B cell (primary cell): Measurements from ENCODE around the gene ATRAID. TPM values are rescaled to one million over a fixed set of nuclear protein-coding genes. Genes with fewer than 3 reads are reported as not detected.

Experiments
- ATAC-seq: fragments of 200-7000 bp; cut with Tn5 transposase; one replicate; pipeline ENCODE4 v1.10.0; 2021; ENCODE audit warnings: low read depth, mild to moderate bottlenecking, moderate number of reproducible peaks, moderate library complexity
- CTCF ChIA-PET: fragments of 350-600 bp; sonication (Branson Sonifier 250); formaldehyde crosslinking; loops from one replicate; lab custom pipeline; 2021; ENCODE audit warnings: antibody characterized with exemption, inconsistent platforms; lab: Charles Lee
- POLR2A ChIA-PET: fragments of 350-600 bp; sonication (Branson Sonifier 250); formaldehyde crosslinking; loops from one replicate; lab custom pipeline; 2021; ENCODE audit warnings: antibody characterized with exemption; lab: Charles Lee
- DNase-seq: peaks from one replicate; pipeline ENCODE4 v3.0.0; 2013
- H2AFZ ChIP-seq: 2 replicates; pipeline ENCODE4 v1.6.1; 2012; ENCODE audit warnings: mild to moderate bottlenecking, low read depth, low read length; ENCODE audit not compliant: insufficient read depth, poor library complexity, severe bottlenecking
- H3K27ac ChIP-seq, 2 donors: 1 replicate in 1 of 2; 2 replicates in 1 of 2; pipeline ENCODE4 v1.5.1; 2012 to 2013; ENCODE audit warnings: low read length in 2 of 2, mild to moderate bottlenecking in 2 of 2, moderate library complexity in 1 of 2
- H3K27me3 ChIP-seq, 4 experiments: fragments of 200-600 bp in 1 of 4; sonication (generic) in 1 of 4; replicated peaks in 1 of 4; 1 replicate in 2 of 4; 2 replicates in 2 of 4; pipeline versions ENCODE4 v1.6.1 to v1.7.0; 2013 to 2016; ENCODE audit warnings: low read length in 3 of 4, mild to moderate bottlenecking in 2 of 4, mixed read lengths in 1 of 4, moderate library complexity in 1 of 4; ENCODE audit not compliant: insufficient read depth in 4 of 4, control insufficient read depth in 3 of 4; ENCODE audit errors: control extremely low read depth in 1 of 4
- H3K36me3 ChIP-seq, 2 experiments: replicated peaks in 1 of 2; 1 replicate in 1 of 2; 2 replicates in 1 of 2; pipeline versions ENCODE4 v1.6.1 to v1.7.1; 2013; ENCODE audit warnings: low read length in 1 of 2; ENCODE audit not compliant: insufficient read depth in 2 of 2, control insufficient read depth in 1 of 2; ENCODE audit errors: control extremely low read depth in 1 of 2, extremely low read depth in 1 of 2
- H3K4me1 ChIP-seq, 2 donors: fragments of 200-600 bp in 1 of 2; sonication (generic) in 1 of 2; 1 replicate in 1 of 2; 2 replicates in 1 of 2; pipeline versions ENCODE4 v1.5.1 to v1.6.1; 2013 to 2017; ENCODE audit warnings: low read length in 2 of 2; ENCODE audit not compliant: control insufficient read depth in 2 of 2, insufficient read depth in 2 of 2
- H3K4me2 ChIP-seq: replicated peaks from 2 replicates; pipeline ENCODE3; 2012; ENCODE audit warnings: mild to moderate bottlenecking, low read depth, low read length; ENCODE audit not compliant: poor library complexity, severe bottlenecking
- H3K4me3 ChIP-seq, 5 experiments: fragments of 200-600 bp in 1 of 5; sonication (generic) in 1 of 5; 1 replicate in 3 of 5; 2 replicates in 2 of 5; pipeline versions ENCODE4 v1.5.1 to v1.7.0; 2011 to 2016; ENCODE audit warnings: low read length in 4 of 5, mild to moderate bottlenecking in 4 of 5, low read depth in 2 of 5, control low read depth in 1 of 5, moderate library complexity in 1 of 5; ENCODE audit not compliant: insufficient read depth in 1 of 5; ENCODE audit errors: control extremely low read depth in 1 of 5, extremely low read depth in 1 of 5
- H3K79me2 ChIP-seq: fragments of 200-600 bp; sonication (generic); one replicate; pipeline ENCODE4 v1.6.0; 2016; ENCODE audit warnings: low read length; ENCODE audit not compliant: control insufficient read depth, insufficient read depth
- H3K9ac ChIP-seq: fragments of 200-600 bp; sonication (generic); 2 replicates; pipeline ENCODE4 v1.6.1; 2017; ENCODE audit warnings: mild to moderate bottlenecking, low read length, moderate library complexity
- H3K9me3 ChIP-seq, 3 donors: one replicate each; pipeline versions ENCODE4 v1.6.1 to v1.7.1; 2013; ENCODE audit warnings: low read length in 2 of 3; ENCODE audit not compliant: control insufficient read depth in 2 of 3, insufficient read depth in 1 of 3; ENCODE audit errors: control extremely low read depth in 1 of 3
- H4K20me1 ChIP-seq: 2 replicates; pipeline ENCODE4 v1.6.0; 2012; ENCODE audit warnings: mild to moderate bottlenecking, low read length; ENCODE audit not compliant: insufficient read depth, control insufficient read depth, poor library complexity, severe bottlenecking
- H3K27ac Mint-ChIP-seq: one replicate; pipeline ENCODE4 v1.8.0; 2021; ENCODE audit warnings: mixed read lengths
- H3K27me3 Mint-ChIP-seq: one replicate; pipeline ENCODE4 v1.8.0; 2021; ENCODE audit warnings: mixed read lengths
- H3K4me1 Mint-ChIP-seq: one replicate; pipeline ENCODE4 v1.8.0; 2021; ENCODE audit warnings: mixed read lengths
- H3K4me3 Mint-ChIP-seq: one replicate; pipeline ENCODE4 v1.8.0; 2021; ENCODE audit warnings: mixed read lengths
- H3K9me3 Mint-ChIP-seq: one replicate; pipeline ENCODE4 v1.8.0; 2022; ENCODE audit warnings: mixed read lengths; ENCODE audit not compliant: insufficient read depth
- EZH2 ChIP-seq: IDR thresholded peaks from 2 replicates; pipeline ENCODE4 v1.6.1; 2012; ENCODE audit warnings: borderline replicate concordance, low read depth, mild to moderate bottlenecking, moderate library complexity, low read length; ENCODE audit not compliant: insufficient read depth, poor library complexity, severe bottlenecking
- WGBS: methylation state at CpG from one replicate; pipeline ENCODE4 v1.1.5; 2013; ENCODE audit warnings: missing lambda C conversion rate; ENCODE audit not compliant: insufficient coverage; 5-methylcytosine and 5-hydroxymethylcytosine counted together
- intact Hi-C: fragments of 100-400 bp; cut with micrococcal nuclease; formaldehyde crosslinking; loops from one replicate; pipeline ENCODE4 v1.10.0; 2022
- polyA plus RNA-seq: library from polyadenylated mRNA; depleted of rRNA; stranded (reverse); fragments of >200 nt; gene quantifications from 2 replicates; pipeline ENCODE4 v1.2.3, GENCODE V29; 2012
- total RNA-seq, 2 donors: library from RNA; stranded (reverse); fragments of 120-200 nt in 1 of 2; gene quantifications; 1 replicate in 1 of 2; 2 replicates in 1 of 2; pipeline versions ENCODE4 v1.2.3 to v1.2.4, GENCODE V29; 2013 to 2022
- TF ChIP-seq, protein P1 (sequence below): fragments of 200-600 bp; IDR thresholded peaks from one replicate; pipeline ENCODE4 v1.8.0; 2022; ENCODE audit warnings: antibody characterized with exemption, mild to moderate bottlenecking

ATRAID gene
- total and polyA plus RNA-seq, 2 donors (not counting 1 experiment from before 2014, with no cell fraction given) = 88.8 to 117 TPM

DNA sequence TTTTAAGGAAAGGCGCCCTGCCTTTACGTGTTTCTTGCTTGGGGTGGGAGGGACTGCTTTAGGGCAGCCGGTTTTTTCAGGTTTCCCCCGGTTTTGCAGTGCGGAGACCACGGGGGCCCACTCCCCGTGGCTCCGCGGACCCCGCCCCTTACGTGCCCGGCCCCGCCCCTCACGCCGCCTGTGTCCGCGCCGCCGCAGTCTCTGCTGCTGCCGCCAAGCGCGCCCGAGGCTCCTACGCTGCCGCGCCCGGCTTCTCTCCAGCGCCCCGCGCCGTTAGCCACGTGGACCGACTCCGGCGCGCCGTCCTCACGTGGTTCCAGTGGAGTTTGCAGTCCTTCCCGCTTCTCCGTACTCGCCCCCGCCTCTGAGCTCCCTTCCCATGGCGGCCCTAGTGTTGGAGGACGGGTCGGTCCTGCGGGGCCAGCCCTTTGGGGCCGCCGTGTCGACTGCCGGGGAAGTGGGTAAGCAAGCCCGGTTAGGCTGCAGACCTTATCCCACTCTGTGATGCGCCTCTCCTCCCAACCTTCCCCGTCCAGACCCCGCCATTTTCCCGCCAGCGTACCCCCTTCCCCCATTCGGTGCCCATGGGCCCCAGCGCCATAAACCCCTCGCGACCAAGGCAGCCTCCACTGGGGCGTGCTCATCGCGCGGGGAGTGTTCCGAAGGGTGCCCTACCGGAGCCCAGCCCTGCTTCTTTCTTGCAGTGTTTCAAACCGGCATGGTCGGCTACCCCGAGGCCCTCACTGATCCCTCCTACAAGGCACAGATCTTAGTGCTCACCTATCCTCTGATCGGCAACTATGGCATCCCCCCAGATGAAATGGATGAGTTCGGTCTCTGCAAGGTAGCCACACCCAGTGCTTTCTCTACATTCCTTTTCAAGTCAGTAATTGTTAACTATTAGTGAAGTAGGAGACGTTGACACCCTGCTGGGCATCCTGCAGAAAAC, 5.6 kb downstream of the ATRAID start, which contains the start of gene CAD:
CAD (plus strand) TSS at position 197 of the 949 bp plus-strand sequence; CDS start at position 380, 183 bp downstream.
- CTCF ChIA-PET = interaction anchor here (0.8 to 1.1 kb wide), 2 partner anchors 19 to 118 kb away, joined by 3 read pairs; no protein-coding TSS in a partner anchor
- POLR2A ChIA-PET = interaction anchor here (1.1 to 1.2 kb wide), 2 partner anchors 83 to 672 kb away, joined by 4 to 5 read pairs; partner anchors contain the start of gene PREB
- H3K4me3 ChIP-seq = peak within 1 kb of the TSS; percentile 11 to 85 (median 79)
- peak within 1 kb of the TSS; percentile 87 for H2AFZ ChIP-seq
- Mint-ChIP-seq H3K27ac (peak within 1 kb of the TSS; percentile 87), H3K4me1 (peaks cover 44% of the 10 kb centered on the region), H3K4me3 (peak within 1 kb of the TSS; percentile 98), H3K9me3 (no peaks in the 10 kb centered on the region), H3K27me3 (no peaks in the 10 kb centered on the region)
- TF ChIP-seq, protein P1, sequence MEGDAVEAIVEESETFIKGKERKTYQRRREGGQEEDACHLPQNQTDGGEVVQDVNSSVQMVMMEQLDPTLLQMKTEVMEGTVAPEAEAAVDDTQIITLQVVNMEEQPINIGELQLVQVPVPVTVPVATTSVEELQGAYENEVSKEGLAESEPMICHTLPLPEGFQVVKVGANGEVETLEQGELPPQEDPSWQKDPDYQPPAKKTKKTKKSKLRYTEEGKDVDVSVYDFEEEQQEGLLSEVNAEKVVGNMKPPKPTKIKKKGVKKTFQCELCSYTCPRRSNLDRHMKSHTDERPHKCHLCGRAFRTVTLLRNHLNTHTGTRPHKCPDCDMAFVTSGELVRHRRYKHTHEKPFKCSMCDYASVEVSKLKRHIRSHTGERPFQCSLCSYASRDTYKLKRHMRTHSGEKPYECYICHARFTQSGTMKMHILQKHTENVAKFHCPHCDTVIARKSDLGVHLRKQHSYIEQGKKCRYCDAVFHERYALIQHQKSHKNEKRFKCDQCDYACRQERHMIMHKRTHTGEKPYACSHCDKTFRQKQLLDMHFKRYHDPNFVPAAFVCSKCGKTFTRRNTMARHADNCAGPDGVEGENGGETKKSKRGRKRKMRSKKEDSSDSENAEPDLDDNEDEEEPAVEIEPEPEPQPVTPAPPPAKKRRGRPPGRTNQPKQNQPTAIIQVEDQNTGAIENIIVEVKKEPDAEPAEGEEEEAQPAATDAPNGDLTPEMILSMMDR = no peak
- TF ChIP-seq EZH2 = no peak
- ATAC-seq (peak; percentile 86), DNase-seq (peak; percentile 89)
- peaks cover 2 to 27% of the 10 kb centered on the region in 2 experiments for H3K36me3 ChIP-seq
- H3K4me2 ChIP-seq = peak within 1 kb of the TSS; percentile 94
- H3K9ac ChIP-seq = peak within 1 kb of the TSS; percentile 81
- H3K27me3 ChIP-seq = no peaks in the 10 kb centered on the region
- peaks cover 28 to 33% of the 10 kb centered on the region in 2 donors for H3K4me1 ChIP-seq
- no peaks in the 10 kb centered on the region for H4K20me1 ChIP-seq
- WGBS = under 1% methylated on average over 67 of the region's 72 CpGs
- intact Hi-C loops = loop anchor here (1.0 to 10.0 kb wide), 8 partner anchors 46 to 1175 kb away; partner anchors contain the start of genes EIF2B4, FOSL2, GTF3C2 and KHK
- H3K27ac ChIP-seq = peak within 1 kb of the TSS; percentile 70 to 74
- H3K9me3 ChIP-seq = no peaks in the 10 kb centered on the region
- H3K79me2 ChIP-seq = peaks cover 26% of the 10 kb centered on the region
